SK-N-MC (cell line): ENCODE data around the gene PRDX2.

Experiments used
- EZH2 ChIP-seq: fragments of 200-600 bp; sonication (generic); IDR thresholded peaks from one replicate; pipeline ENCODE4 v1.6.1; 2017; ENCODE audit warnings: antibody characterized with exemption
- FOXP2 ChIP-seq: optimal IDR thresholded peaks from 2 replicates; pipeline ENCODE3; 2011; ENCODE audit warnings: mild to moderate bottlenecking, moderate library complexity; ENCODE audit not compliant: insufficient read depth; ENCODE audit errors: extremely low read length, control extremely low read depth
- POLR2AphosphoS5 ChIP-seq: IDR thresholded peaks from 2 replicates; pipeline ENCODE4 v1.6.1; 2012; ENCODE audit warnings: mild to moderate bottlenecking, low read depth, low read length, borderline replicate concordance

GRCh38 chr19:12828494-12828893 is 26.9 kb upstream of the PRDX2 start:
- TF ChIP-seq POLR2AphosphoS5 = no peak
- TF ChIP-seq EZH2 = no peak
- no peak for TF ChIP-seq FOXP2
